NCI-H345 (cell line): Measurements from ENCODE around the gene TRIO.

ENCODE experiments used
- DNase-seq: peaks from one replicate; lab custom pipeline; 2025; lab: John Stamatoyannopoulos, UW

TRIO gene

DNA sequence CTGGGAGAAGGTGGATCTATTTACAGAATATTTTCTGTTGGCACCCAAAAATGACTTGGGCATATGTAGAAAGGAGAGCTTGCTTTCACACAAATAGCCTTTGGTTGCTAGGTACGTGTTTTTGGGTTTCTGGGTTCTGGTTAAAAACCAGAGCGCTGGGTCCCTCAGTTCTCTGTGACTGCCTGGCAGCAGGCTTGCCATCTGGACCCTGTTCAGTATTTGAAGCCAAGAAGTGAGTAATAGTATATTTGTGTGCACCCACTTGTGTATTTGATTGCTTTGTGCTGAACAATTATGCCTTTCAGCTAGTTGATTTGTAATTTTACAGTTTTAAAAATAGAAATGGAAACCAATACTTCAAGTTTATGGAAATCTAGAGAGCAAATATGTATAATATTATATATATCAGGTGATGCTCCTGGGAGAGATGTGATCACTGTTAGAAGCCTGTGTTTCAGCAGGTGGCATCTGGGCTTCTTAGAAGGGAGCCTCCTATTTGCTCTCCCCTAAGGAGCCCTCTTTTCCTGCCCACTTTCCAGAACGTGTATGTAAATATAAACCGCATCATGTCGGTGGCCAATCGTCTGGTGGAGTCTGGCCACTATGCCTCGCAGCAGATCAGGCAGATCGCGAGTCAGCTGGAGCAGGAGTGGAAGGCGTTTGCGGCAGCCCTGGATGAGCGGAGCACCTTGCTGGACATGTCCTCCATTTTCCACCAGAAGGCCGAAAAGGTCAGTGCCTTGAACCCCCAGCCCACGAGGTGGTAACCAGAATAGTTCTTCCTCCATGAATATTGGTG lies 153.6 kb downstream of the TRIO start:
- DNase-seq, result no peak

DNA sequence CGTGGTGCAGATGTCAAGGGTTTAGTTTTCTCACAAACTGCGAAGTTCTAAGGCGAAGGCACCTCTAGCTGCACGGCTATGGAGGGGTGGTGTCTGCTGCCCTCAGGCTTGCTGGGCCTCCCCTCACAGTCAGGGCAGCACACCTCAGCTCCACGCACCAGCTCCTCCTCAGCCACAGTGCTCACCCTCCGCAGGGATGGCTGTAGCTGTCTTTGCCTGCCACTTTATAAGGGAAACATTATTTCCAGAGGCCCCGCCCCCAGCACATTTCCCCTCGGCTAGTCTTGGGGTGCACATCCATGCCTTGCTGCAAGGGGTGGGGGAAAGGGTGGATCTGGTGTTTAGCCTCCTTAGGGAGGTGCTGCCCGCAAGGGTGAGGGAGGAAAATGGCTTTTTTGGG lies 154.6 kb downstream of the TRIO start:
- no peak for DNase-seq

GRCh38 chr5:14298126-14298847 lies 155.1 kb downstream of the TRIO start:
- DNase-seq, result no peak

DNA sequence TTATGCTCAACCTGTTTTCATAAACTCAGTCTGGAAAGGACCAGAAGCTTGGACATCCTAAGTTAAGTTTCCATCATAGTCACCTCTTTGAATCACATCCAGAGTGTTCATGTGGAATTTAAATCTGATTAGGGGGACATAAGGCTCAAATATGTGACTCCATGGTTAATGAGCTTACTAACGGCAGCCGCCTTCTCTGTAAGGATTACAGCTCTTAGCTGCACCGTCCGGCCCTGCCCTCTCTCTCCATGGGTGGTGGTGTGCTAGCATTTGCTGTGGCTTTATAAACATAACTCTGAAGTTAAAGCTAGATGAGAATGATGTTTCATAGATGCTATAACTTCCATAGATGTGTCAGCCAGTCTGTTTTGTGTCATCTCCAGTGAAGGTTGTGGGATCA lies 156.5 kb downstream of the TRIO start:
- DNase-seq, result no peak

DNA sequence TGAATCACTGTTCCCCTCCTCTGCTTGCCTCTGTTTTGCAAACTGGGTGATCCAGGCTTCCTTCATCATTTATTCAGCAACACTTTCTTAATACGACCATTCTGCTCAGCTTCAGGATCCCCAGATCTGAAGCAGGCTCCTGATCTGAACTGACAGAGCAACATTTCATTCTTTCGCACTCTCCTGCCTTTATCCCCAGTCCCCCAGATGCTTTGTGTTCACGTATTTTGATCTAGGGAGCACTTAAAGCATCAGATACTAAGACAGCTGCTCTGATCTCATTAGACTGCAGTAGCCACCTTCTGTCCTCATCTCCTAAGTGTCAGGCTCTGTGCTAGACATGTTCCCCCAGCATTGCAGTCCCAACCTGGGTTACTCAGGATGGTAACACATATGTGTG lies 158.0 kb downstream of the TRIO start:
- DNase-seq, result no peak

DNA sequence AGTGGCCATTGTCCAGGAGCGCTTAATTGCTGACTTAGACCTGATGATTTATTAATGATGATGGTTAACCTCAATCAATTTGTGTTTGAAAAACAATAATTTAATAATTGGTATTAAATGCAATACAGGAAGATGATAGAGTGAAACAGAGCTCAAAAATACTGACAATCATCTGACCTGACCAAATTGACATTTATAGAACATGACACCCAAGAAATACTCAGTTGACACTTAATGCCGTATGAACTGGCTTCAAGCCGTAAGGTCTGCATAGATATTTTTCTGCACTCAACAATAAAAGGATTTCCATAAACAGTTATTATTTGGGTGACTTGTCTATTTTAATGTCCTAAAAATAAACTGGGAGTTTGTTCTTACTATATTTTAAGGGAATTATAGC lies 159.2 kb downstream of the TRIO start:
- DNase-seq, result no peak

GRCh38 chr5:14305045-14305444 lies 161.9 kb downstream of the TRIO start:
- DNase-seq, result no peak

- DNase-seq, result no peak
Observed at GRCh38 chr5:14306329-14306815, 163.2 kb downstream of the TRIO start.

DNA sequence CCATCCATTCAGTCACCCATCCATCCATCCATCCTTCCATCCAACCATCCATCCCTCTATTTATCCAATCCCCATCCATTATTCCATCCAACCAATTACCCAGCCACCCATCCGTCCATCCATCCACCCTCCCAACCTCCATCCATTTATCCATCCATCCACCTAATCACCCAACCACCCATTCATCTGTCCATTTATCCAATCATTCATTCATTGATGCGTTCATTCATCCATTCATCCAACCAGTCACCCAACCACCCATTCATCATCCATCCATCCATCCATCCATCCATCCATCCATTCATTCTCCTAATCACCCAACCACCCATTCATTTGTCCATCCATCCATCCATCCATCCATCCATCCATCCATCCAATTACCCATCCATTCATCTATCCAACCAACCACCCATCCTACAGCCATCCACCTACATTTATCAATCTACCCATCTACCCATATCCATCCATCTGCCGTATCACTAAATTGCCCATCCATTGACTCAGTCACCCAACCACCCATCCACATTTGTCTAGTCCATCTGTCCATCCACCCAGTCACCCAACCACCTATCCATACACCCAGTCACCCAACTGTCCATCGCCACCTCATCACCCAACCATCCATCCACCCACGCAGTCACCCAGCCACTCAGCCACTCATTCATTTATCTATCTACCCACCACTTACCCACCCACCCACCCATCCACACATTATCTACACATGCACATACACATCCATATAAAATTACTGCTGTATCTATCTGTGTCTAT lies 165.4 kb downstream of the TRIO start:
- no peak for DNase-seq

GRCh38 chr5:14309199-14309598 lies 166.1 kb downstream of the TRIO start:
- no peak for DNase-seq

DNA sequence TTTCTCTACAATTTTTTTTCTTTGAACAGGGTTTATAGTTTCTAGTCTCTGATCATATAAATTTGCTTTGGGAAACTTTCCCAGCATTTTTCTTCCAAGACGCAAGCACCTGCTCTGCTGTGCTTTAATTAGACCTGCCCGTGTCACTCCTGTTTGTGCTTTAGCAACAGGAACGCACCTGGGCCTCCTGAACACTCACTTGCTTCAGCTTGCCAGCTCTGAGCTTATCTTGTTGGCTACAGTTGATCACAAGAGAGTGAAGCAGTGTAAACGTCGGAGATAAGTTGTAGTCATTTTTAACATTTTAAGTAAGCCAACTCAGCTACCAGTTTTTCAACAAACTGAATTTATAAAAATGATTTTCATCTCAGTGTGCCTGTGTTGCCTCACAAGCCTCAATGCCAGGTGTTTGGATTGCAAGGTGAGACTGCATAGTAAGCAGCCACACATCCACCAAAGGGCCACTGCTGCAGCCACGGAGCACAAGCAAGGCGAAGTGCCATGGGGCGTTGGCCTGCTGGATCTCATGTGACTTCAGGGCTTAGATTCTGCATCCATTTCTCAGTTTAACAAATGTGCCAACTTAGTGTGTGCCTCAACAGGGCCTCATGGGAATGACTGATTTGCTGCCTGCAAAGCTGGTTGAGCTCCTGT lies 166.9 kb downstream of the TRIO start:
- DNase-seq, result no peak

- no peak for DNase-seq
Observed at GRCh38 chr5:14310901-14311300, 167.8 kb downstream of the TRIO start.

DNA sequence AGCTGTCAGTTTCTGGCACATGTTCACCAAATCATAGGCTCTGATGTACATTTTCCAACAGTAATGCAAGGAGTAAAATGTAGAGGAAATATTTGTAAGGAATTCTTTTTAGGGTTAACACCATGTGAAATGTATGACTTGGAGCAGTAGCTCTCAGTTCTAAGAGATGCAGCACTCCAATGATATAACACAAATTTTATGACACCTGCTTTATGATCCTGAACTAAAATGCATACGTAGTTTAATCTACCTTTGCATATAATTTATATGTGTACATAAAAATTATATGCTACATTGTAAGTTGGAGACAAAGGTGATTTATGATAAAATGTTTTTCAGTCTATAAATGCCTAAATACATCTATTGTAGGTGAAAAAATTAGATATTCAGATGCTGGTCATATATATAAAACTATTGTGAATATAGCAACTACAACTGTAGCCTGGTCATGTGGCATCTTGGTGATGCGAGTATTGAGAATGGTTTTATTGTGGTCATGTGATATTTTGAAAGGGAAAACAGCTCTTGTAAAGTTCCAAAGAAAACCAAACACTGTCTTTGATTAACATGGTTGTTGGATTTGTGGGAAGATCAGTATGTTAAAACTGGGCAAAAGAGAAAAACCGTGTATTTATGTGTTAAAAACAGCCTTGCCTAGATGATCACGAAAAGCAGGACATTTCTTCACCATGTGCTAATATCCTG lies 171.0 kb downstream of the TRIO start:
- DNase-seq, result no peak

- DNase-seq, result no peak
Observed at GRCh38 chr5:14316471-14316870, 173.3 kb downstream of the TRIO start.

DNA sequence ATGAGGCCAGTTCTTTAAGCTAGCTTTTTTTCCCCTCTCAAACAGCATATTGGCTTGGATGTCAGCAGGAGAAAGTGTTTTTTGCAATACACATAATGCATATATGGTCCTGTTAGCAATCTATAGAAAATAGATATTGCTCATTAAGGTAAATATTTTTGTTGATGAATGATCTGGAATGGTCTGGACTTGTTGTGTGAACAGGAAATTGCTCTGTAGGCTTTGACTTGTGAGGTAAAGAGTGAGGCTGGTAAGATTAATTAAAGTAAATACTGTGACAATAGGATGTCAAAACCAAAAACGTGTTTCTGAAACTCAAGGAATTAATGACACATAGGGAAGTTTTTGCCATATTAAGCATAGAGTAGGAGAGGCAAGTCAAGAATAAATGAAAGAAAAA lies 176.0 kb downstream of the TRIO start:
- no peak for DNase-seq

DNA sequence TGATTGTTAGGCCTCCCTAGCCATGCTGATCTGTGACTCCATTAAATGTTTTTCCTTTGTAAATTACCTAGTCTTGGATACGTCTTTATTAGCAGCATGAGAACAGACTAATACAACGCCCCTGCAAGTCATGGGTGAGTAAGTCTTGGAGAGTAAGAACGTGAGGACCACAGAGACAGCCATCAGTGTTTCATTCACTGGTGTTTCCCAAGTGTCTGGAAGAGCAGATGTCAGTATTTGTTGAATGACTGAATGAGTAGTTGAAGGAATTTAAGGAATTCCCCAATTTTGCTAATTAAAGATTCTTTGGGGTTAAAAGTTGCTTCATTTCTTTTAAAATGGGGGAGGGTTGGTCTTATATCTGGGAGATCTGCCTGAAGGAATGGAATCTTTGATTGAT lies 178.8 kb downstream of the TRIO start:
- DNase-seq, result no peak

DNA sequence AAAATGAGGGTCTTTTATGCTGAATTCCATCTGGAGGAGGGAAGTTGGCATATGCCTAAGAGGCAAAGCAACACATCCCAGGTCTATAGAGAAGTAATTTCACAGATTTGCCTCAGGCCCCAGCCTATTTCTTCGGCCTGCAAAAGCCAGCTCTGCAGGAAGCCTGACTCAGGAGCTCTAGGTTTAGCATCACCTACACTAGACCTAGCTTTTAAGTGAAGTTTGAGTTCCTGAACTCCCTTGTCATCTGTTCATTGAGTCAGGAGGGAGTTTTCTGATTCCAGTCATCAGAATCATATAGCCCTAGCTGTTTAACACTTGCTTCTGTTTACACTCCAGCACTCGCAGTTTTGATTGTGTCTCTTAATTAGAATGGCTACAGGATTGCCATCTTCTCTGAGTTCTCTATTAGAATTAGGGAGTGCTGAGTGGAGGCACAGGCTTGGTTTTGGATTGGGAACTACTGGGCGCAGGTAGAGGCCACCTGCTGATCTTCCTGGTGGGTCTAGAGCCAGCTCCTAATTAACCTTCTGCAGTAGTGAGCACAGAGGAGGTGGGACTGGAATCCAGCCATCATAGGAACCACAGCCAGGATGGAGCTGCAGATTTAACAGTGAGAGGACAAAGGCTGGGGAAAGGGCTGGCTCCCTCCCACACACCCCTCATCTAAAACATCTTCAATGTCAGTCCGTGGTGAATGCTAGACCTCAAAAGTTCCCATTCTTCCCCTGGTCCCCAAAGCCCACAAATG lies 179.5 kb downstream of the TRIO start:
- DNase-seq, result no peak

DNA sequence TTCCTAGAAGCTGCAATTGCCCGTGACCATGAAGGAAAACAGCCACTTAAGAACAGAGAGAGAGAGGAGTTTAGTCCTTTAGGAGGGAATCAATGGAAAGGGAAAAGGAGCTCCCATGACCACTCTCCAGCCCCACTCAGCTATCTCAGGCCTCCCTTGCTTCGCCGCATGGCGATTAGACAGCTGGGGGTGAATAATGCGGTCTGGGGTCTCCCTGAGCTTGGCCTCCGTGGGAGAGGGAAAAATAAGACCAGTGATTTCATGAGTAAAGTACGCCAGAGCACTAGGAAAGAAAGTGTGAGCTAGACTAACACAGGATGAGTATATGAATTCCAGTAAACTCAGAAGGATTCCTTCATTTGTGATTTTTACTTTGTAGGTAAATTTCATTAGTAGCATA lies 180.3 kb downstream of the TRIO start:
- DNase-seq, result no peak

DNA sequence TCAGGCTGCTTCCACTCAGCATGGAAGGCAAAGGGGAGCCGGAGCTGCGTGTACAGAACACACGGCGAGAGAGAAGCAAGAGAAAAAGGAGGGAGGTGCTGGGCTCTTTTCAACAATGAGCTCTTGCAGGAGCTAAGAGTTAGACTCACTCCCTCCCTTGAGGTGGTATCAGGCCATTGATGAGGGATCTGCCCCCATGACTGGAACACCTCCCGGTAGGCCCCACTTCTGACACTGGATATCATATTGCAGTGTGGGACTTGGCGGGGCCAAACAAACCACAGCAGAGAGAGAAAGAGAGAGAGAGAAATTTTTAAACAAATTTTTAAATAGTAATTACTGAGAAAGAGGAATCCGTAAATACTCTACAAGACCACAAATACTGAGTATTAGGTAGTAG lies 182.2 kb downstream of the TRIO start:
- DNase-seq, result no peak

GRCh38 chr5:14326035-14326903 lies 183.1 kb downstream of the TRIO start:
- DNase-seq, result no peak
